CD4-positive, alpha-beta T cell (primary cell): ENCODE measurements around the gene CCSER1. TPM values are rescaled to one million over a fixed set of nuclear protein-coding genes. Genes with fewer than 3 reads are reported as not detected.

Experiments
- ATAC-seq: fragments of 200-7000 bp; cut with Tn5 transposase; one replicate; pipeline ENCODE4 v1.10.0; 2022; ENCODE audit warnings: mild to moderate bottlenecking; ENCODE audit not compliant: poor library complexity
- CTCF ChIA-PET: fragments of 350-600 bp; sonication (Branson Sonifier 250); formaldehyde crosslinking; loops from one replicate; lab custom pipeline; 2021; ENCODE audit warnings: antibody characterized with exemption, inconsistent platforms; lab: Charles Lee
- POLR2A ChIA-PET: fragments of 350-600 bp; sonication (Branson Sonifier 250); formaldehyde crosslinking; loops from one replicate; lab custom pipeline; 2021; ENCODE audit warnings: antibody characterized with exemption, inconsistent platforms; lab: Charles Lee
- DNase-seq, 14 experiments: peaks; one replicate each; pipeline ENCODE4 v3.0.0-alpha.2; 2013 to 2020; ENCODE audit warnings: mixed read lengths in 2 of 14
- H3K27ac ChIP-seq, 2 donors: one replicate each; pipeline versions ENCODE4 v1.5.1 to v1.7.0; 2013; ENCODE audit warnings: low read length in 2 of 2, low read depth in 1 of 2, mild to moderate bottlenecking in 1 of 2
- H3K27me3 ChIP-seq, 2 experiments: 1 replicate in 1 of 2; 2 replicates in 1 of 2; pipeline versions ENCODE4 v1.6.1 to v1.7.0; 2013; ENCODE audit warnings: low read length in 2 of 2, control low read depth in 1 of 2, mild to moderate bottlenecking in 1 of 2, moderate library complexity in 1 of 2; ENCODE audit not compliant: insufficient read depth in 2 of 2, control insufficient read depth in 1 of 2
- H3K36me3 ChIP-seq: one replicate; pipeline ENCODE4 v1.6.1; 2013; ENCODE audit warnings: low read length, control low read depth; ENCODE audit not compliant: insufficient read depth
- H3K4me1 ChIP-seq: one replicate; pipeline ENCODE4 v1.6.1; 2013; ENCODE audit warnings: low read length, control low read depth; ENCODE audit not compliant: insufficient read depth
- H3K4me3 ChIP-seq: one replicate; pipeline ENCODE4 v1.5.1; 2013; ENCODE audit warnings: mild to moderate bottlenecking, low read length, moderate library complexity
- H3K9me3 ChIP-seq, 2 experiments: 1 replicate in 1 of 2; 2 replicates in 1 of 2; pipeline versions ENCODE4 v1.6.1 to v1.7.0; 2013; ENCODE audit warnings: low read length in 2 of 2, mild to moderate bottlenecking in 2 of 2, control low read depth in 1 of 2, moderate library complexity in 1 of 2; ENCODE audit not compliant: control insufficient read depth in 1 of 2, insufficient read depth in 1 of 2
- H3K27ac Mint-ChIP-seq: one replicate; pipeline ENCODE4 v1.8.0; 2020; ENCODE audit warnings: mixed read lengths
- H3K27me3 Mint-ChIP-seq: one replicate; pipeline ENCODE4 v1.8.0; 2021; ENCODE audit warnings: mixed read lengths
- H3K36me3 Mint-ChIP-seq: one replicate; pipeline ENCODE4 v1.8.0; 2021; ENCODE audit warnings: low read depth, mixed read lengths
- H3K4me1 Mint-ChIP-seq: one replicate; pipeline ENCODE4 v1.8.0; 2021; ENCODE audit warnings: low read depth, mixed read lengths
- H3K4me3 Mint-ChIP-seq: one replicate; pipeline ENCODE4 v1.8.0; 2020; ENCODE audit warnings: mild to moderate bottlenecking, mixed read lengths
- H3K9me3 Mint-ChIP-seq: one replicate; pipeline ENCODE4 v1.8.0; 2020; ENCODE audit warnings: mixed read lengths
- intact Hi-C, 2 experiments: fragments of 100-400 bp; cut with DNase I in 1 of 2; cut with micrococcal nuclease in 1 of 2; formaldehyde crosslinking; loops; one replicate each; pipeline versions ENCODE4 v1.15.1 to v1.9.0; 2023 to 2025; cut with DNase I, micrococcal nuclease
- total RNA-seq, 174 experiments: library from RNA in 2 of 174; stranded (reverse) in 2 of 174; gene quantifications; one replicate each; pipeline ENCODE4 v1.2.3 and lab custom pipeline; 2021 to 2026
- TF ChIP-seq, protein P1 (sequence below): fragments of 200-600 bp; IDR thresholded peaks from one replicate; pipeline ENCODE4 v1.8.0; 2022; ENCODE audit warnings: antibody characterized with exemption, mild to moderate bottlenecking

The CCSER1 gene
- total RNA-seq, 2 experiments from 2014 or later: 0.36 to 0.71 TPM

GRCh38 chr4:90187148-90187884 is 60.1 kb downstream of the CCSER1 start:
- no peaks in the 10 kb centered on the region for H3K9me3 ChIP-seq
- no peak overlapping the region for H3K4me3 Mint-ChIP-seq
- no peaks in the 10 kb centered on the region for H3K36me3 Mint-ChIP-seq
- peaks cover 4% of the 10 kb centered on the region for H3K27me3 Mint-ChIP-seq
- CTCF ChIA-PET: no interaction called here
- no peaks in the 10 kb centered on the region for H3K4me1 ChIP-seq
- intact Hi-C loops: no loop called here
- H3K27ac Mint-ChIP-seq: no peak overlapping the region
- TF ChIP-seq, protein P1, sequence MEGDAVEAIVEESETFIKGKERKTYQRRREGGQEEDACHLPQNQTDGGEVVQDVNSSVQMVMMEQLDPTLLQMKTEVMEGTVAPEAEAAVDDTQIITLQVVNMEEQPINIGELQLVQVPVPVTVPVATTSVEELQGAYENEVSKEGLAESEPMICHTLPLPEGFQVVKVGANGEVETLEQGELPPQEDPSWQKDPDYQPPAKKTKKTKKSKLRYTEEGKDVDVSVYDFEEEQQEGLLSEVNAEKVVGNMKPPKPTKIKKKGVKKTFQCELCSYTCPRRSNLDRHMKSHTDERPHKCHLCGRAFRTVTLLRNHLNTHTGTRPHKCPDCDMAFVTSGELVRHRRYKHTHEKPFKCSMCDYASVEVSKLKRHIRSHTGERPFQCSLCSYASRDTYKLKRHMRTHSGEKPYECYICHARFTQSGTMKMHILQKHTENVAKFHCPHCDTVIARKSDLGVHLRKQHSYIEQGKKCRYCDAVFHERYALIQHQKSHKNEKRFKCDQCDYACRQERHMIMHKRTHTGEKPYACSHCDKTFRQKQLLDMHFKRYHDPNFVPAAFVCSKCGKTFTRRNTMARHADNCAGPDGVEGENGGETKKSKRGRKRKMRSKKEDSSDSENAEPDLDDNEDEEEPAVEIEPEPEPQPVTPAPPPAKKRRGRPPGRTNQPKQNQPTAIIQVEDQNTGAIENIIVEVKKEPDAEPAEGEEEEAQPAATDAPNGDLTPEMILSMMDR: no peak
- no peaks in the 10 kb centered on the region for H3K27me3 ChIP-seq
- POLR2A ChIA-PET: no interaction called here
- ATAC-seq (no peak), DNase-seq (no peak)
- no peaks in the 10 kb centered on the region for H3K9me3 Mint-ChIP-seq
- no peak overlapping the region for H3K4me3 ChIP-seq
- no peak overlapping the region for H3K27ac ChIP-seq
- no peaks in the 10 kb centered on the region for H3K36me3 ChIP-seq
- no peaks in the 10 kb centered on the region for H3K4me1 Mint-ChIP-seq

DNA sequence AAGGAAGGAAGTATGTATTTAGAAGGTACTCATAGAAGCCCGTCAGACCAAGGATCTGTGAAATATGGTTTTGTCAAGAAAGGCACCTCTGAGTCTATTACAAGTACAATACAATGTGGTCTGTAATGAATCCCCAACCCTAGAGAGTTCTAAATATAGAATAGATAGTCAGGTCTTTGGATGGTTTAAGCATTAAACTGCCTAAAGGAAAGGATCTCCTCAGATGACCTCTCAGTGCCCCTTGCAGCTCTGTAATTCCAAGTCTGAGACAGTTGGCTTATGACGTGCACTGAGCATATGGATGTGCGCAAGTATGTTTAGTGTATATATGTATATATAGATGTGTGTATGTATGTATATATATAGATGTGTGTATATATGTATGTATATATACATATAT is 62.0 kb downstream of the CCSER1 start:
- ATAC-seq (no peak), DNase-seq (no peak)
- Histone ChIP-seq H3K4me1 (no peaks in the 10 kb centered on the region), H3K27me3 (no peaks in the 10 kb centered on the region), H3K27ac (no peak overlapping the region), H3K4me3 (no peak overlapping the region), H3K9me3 (no peaks in the 10 kb centered on the region), H3K36me3 (no peaks in the 10 kb centered on the region)
- no peaks in the 10 kb centered on the region for H3K9me3 Mint-ChIP-seq
- intact Hi-C loops: no loop called here
- no peaks in the 10 kb centered on the region for H3K36me3 Mint-ChIP-seq
- H3K27ac Mint-ChIP-seq: no peak overlapping the region
- POLR2A ChIA-PET: no interaction called here
- H3K27me3 Mint-ChIP-seq: no peaks in the 10 kb centered on the region
- no peak overlapping the region for H3K4me3 Mint-ChIP-seq
- TF ChIP-seq, protein P1: no peak
- H3K4me1 Mint-ChIP-seq: no peaks in the 10 kb centered on the region
- CTCF ChIA-PET: no interaction called here

DNA sequence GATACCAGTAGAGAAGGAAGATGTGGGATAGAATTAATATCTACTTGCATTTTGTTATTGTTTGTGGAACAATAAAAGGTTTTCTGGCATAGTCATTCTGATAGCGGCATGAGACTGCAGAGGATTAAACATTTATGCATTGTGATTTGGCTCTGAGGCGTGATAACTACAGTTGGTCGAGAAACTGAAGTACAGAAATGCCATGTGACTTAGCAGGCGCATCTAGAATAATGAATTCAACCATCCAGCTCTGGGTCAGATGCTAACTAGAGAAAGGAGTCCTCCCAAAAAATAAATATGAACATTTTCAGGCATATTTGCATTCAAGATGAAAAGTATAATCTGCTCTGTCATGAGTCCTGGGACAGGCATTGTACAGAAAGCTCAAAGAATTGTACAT is 62.8 kb downstream of the CCSER1 start:
- H3K4me3 ChIP-seq: no peak overlapping the region
- Mint-ChIP-seq H3K27me3 (no peaks in the 10 kb centered on the region), H3K36me3 (no peaks in the 10 kb centered on the region), H3K4me1 (no peaks in the 10 kb centered on the region), H3K4me3 (no peak overlapping the region), H3K9me3 (no peaks in the 10 kb centered on the region), H3K27ac (no peak overlapping the region)
- ChIA-PET CTCF (no interaction called here), POLR2A (no interaction called here)
- H3K27ac ChIP-seq: no peak overlapping the region
- no peaks in the 10 kb centered on the region for H3K36me3 ChIP-seq
- no peaks in the 10 kb centered on the region for H3K27me3 ChIP-seq
- no peaks in the 10 kb centered on the region for H3K9me3 ChIP-seq
- H3K4me1 ChIP-seq: no peaks in the 10 kb centered on the region
- intact Hi-C loops: no loop called here
- DNase-seq (no peak), ATAC-seq (no peak)
- TF ChIP-seq, protein P1: no peak
